ENCODE measurements around the gene HAGH.
"Not testable (repeated sequence)": the region's sequence is repeated elsewhere in the genome, so short reads cannot be mapped to it uniquely, and the experiment has no call there.

Gene HAGH

DNA sequence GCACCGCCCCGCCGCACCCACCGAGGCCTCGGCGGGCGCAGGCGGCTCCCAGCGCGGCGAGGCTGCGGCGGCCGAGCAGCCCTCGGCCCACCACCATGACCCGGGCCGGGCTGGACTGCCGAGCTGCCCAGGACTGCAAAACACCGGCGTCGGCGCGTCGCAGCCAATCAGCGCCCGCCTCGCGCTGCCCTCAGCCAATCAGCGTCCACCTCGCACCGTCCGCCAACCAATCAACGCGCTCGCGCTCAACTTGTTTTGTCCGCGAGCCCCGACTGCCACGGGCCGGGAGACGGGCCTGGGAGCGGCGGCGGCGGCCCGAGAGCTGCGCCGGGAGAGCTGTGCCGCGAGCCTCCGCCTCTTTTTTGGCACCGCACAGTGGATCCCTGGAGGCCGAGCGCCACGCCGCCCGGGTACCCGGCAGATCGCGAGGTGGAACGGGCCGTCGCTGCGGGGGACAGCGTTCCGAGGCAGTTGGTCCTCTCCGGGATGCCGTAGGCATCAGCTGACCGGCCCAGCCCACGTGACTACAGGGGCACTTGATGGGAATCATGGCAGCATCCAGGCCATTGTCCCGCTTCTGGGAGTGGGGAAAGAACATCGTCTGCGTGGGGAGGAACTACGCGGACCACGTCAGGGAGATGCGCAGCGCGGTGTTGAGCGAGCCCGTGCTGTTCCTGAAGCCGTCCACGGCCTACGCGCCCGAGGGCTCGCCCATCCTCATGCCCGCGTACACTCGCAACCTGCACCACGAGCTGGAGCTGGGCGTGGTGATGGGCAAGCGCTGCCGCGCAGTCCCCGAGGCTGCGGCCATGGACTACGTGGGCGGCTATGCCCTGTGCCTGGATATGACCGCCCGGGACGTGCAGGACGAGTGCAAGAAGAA lies at the start of gene HAGH, which contains the start of gene FAHD1:
TSS of gene HAGH (minus strand) at position 135 of the 883 bp plus-strand sequence. CDS start at position 97, 38 bp downstream.
TSS of gene FAHD1 (plus strand) at position 516 of the 883 bp plus-strand sequence. CDS start at position 549, 33 bp downstream.
- peak; percentile 85 for DNase-seq (ENCODE audit: low read depth in 2 of 2)

DNA sequence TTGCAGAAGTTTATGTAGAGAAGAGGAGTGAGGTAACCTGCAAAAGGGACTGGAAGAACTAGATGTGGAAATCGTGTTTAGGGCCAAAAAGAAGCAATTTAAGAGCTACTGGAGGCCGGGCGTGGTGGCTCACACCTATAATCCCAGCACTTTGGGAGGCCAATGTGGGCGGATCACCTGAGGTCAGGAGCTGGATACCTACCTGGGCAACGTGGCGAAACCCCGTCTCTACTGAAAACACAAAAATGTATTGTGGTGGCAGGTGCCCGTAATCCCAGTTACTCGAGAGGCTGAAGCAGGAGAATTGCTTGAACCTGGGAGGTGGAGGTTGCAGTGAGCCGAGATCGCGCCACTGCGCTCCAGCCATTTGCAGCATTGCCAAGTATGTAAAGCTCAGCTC lies 49.4 kb upstream of the HAGH start:
- DNase-seq (ENCODE audit: low read depth in 2 of 2): not testable (repeated sequence)

DNA sequence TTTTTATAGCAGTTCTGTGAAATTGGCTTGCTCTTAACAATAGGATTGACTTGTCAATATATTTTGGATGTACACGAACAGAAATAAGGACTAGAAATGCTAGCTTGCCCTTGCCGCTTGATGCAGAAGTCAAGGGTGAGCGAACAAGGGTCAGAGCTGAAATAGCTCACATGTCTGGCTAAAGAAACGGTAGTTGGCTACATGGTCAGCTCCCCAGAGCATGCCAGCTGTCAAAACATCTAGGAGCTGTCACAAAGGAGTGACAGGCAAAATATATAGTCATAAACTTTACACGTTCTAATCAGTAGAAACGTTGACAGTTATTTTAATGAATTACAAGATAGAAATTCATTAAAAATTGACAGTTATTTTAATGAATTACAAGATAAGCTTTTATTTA lies 48.2 kb upstream of the HAGH start:
- no peak for DNase-seq (ENCODE audit: low read depth in 2 of 2)

DNA sequence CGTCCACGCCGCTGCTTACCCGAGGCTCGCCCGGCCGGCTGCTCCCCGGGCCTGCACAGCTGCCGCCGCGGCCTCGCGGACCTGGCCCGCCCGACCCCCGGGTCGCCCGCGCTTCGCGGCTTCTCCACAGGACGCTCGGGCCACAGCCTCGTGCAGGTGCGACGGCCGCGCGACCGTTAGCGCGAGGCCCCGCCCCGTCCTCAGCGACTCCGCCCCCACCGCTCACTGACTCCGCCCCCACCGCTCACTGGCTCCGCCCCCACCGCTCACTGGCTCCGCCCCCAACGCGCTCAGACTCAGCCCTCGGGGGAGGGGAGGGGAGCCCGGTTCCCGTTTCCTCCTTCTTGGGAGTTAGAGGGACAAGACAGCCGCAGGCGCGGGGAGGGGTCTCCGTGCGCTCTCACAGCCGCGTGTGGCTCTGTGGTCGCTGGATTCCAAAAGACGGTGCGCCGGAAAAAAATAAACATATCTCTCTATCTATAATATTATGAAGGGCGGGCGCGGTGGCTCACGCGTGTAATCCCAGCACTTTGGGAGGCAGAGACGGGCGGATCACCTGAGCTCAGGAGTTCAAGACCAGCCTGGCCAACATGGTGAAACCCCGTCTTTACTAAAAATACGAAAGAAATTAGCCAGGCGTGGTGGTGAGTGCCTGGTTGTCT lies 45.5 kb upstream of the HAGH start, which contains the start of gene MEIOB:
TSS of gene MEIOB (minus strand) at position 191 of the 662 bp plus-strand sequence. CDS start 3,989 bp downstream, outside the sequence.
- DNase-seq (ENCODE audit: low read depth in 2 of 2): peak; percentile 26 to 29

DNA sequence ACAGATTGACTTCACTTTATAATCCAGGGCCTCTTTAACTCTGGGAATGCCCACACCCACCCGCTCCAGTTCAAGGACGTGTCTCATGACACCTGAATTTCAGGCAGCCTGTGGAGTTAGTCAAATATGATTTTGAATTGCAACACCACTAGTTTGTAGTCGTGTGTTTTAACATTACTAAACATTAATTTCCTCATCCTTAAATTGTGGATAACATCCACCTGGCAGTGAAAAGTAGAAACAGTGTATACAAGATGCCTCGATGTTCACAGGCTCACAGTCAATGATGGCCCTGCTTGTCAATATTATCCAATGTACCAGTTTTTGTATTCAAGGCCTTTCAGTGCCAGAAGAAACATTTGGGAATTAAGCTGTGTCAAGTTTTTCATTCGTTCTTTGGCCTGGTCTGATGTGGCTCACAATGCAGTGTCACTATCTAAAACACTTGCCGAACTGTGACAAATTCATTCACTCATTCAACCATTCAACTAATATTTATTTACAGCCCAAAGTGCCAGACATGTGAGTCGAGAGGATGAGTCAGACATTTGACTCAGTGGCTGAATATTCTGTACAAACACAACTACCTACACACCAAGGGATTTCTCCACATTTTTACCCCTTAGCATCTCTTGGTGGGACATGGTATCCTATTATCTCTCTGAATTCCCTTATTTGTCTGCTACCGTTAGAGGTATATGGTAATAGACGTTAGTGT lies 43.9 kb upstream of the HAGH start:
- DNase-seq (ENCODE audit: low read depth in 2 of 2): no peak

DNA sequence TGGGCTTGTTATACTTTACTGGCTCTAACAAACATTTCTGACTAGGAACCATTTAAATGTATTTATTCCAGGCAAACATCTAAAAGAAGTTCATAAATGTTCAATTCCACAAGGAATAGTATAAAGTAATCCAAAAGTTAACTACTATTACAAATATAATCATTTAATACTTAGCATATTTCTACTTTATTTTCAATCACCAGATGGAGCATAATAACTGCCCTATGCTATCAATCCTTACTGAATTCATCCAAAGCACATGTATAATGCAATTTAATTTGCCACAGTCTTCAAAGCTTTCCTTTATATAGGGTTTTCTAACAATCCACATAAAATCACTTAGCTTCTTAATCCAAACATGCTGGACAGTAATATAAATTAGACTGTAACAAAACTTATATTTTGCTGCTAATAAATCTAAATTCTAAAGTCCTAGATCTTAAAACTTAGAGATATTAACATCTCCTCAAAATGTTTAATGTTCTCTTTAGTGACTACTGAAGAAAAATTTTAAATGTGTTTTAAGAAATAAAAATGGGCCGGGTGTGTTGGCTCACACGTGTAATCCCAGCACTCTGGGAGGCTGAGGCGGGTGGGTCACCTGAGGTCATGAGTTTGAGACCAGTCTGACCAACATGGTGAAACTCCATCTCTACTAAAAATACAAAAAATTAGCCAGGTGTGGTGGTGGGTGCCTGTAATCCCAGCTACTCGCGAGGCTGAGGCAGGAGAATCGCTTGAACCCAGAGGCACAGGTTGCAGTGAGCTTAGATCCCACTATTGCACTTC lies 39.5 kb upstream of the HAGH start:
- no peak for DNase-seq (ENCODE audit: low read depth in 2 of 2)

DNA sequence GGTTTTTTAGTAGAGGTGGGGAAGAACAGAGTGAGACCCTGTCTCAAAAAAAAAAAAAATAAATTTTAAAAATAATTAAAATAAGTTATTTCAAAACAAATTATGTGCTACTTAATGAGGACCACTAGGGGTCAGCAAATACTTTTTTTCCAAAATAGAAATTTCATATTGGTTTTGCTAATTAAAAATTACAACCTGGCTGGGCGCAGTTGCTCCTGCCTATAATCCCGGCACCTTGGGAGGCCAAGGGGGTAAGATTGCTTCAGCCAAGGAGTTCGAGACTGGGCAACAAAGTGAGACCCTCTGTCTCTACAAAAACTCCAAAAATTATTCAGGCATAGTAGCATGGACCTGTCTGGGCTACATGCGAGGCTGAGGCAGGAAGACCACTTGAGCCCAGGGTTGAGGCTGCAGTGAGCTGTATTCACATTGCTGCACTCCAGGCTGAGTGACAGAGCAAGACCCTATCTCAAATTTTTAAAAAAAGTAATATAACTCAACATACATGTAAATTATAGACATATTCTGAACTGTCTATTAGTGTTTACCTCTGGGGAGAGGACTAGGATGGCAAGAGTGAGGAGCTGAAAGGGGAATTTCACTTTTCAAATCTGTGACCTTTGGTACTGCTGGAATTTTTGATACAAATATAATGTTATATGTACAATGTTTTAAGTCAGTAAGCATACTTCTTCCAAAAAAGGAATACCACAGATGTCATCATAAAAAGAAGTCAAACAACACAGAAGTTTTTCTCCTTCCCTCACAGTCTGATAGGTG lies 37.2 kb upstream of the HAGH start:
- DNase-seq (ENCODE audit: low read depth in 2 of 2): no peak

DNA sequence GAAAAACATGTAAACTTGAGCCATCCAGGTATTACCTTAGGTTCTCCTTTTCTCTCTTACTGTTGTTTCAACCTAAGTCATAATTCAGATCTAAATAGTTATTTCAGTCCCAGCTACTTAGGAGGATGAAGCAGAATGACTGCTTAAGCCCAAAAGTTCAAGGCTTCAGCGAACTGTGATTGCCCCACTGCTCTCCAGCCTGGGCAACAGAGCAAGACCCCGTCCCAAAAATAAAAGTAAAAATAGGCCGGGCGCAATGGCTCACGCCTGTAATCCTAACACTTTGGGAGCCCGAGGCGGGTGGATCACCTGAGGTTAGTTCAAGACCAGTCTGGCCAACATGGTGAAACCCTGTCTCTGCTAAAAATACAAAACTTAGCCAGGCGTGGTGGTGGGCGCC lies 35.8 kb upstream of the HAGH start:
- no peak for DNase-seq (ENCODE audit: low read depth in 2 of 2)

DNA sequence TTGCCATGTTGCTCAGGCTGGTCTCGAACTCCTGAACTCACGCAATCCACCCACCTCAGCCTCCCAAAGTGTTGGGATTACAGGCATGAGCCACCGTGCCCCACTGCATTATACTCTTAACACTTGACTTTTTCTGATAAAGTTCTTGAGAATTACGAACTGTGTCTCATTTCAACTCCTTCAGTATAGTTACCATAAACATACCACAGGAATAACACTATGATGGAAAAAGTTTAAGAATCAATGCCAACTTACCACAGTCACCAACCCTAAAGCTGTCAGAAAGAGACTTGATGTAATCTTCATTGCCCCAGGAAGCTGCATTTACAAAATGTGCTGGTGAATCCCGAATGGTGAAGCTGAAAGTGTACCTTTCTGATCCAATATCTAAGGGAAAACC lies 35.1 kb upstream of the HAGH start:
- no peak for DNase-seq (ENCODE audit: low read depth in 2 of 2)

DNA sequence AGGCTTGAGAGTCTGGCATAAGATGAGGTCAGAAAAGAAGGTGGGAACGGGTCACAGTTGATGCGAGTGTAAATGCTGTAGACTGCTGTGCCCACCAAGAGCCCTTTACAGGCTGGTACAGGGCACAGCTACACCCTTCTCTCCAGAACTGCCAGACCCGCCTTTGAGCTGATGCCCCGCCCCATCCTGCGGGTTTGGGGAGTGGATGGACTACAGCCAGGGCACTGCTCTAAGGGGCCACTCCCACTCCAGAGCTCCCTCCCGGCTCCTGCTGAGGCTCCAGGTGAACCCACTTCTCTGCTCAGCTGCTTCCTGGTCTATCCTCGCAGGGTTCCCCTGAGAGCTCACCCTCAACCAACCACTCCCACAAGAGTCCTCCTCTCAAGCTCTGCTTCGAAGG lies 33.0 kb upstream of the HAGH start:
- DNase-seq (ENCODE audit: low read depth in 2 of 2): no peak

DNA sequence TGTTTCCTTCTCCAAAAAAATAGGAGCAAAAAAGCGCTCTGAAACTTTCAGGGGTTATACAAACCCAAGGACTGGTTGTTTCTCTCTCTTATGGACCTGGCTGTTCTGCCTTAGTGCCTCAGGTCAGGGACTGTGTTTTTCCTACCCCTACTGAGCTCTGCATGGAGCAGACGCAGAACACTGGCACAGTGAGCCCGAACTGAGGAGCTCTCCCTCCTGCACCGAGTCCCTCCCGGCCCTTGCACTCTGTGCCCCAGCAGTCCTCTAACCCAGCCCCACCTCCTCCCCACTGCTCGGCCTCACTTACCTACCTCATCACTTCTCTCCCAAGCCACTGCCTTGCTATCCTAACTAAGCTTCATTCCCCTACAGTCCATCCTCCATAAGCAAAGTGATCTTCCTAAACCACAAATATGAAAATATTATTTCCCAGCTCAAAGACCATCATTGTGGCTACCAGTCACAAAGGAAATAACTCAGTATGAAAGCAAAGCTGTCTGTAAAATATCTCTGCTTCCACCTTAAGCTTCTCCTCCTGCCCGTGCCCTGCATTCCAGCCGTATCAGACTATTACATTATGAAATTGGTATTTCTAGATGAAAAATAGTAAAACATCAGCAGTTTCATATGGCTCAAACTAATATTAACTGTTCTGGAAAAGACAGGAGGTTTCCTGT lies 31.7 kb upstream of the HAGH start:
- no peak for DNase-seq (ENCODE audit: low read depth in 2 of 2)

DNA sequence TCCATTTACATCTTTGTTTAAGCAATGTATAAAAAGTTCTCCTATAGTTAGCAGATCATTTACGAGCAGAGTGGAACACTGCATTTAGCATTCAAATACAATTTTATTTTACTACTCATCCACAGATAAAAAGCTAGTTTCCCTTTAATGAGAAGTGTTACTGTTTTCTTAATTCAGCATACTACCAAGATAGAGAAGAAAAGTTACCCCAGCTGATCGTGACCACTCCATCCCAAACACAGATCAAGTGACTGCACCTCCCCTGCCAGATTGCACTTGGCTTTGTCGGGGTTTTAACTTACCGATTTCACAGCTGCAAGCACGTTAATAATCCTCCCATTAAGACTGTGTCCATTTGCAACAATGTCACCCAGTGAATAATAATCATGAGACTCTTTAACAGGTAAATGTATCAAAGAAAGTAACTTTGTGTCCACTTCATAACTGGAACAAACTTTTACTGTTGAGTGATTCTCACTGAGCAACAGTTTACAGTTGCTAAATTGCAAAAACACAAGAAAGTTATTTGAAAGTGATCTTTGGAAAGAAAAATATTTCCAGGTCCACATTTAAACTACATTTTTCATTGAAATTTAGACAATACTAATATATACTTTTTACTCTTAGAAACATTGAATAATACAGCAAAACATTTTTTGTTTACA lies 30.9 kb upstream of the HAGH start:
- DNase-seq (ENCODE audit: low read depth in 2 of 2): no peak

DNA sequence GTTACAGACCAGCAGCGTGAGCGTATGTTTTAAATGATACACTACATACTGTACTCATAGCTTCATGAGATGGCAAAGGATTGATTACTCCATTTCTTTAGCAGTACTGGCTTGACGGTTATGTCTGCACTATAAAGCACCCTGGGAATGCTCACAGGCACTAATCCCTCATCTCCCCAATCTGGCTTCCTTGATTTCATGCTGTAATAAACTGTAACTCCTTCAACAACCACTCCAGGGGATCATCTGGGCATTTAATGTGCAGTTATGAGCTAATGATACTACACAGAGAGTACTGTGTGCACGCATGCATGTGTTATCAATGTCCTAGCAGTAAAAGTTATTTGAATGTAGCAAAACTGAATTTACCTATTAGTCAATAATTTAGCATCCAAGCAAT lies 25.2 kb upstream of the HAGH start:
- DNase-seq (ENCODE audit: low read depth in 2 of 2): no peak

DNA sequence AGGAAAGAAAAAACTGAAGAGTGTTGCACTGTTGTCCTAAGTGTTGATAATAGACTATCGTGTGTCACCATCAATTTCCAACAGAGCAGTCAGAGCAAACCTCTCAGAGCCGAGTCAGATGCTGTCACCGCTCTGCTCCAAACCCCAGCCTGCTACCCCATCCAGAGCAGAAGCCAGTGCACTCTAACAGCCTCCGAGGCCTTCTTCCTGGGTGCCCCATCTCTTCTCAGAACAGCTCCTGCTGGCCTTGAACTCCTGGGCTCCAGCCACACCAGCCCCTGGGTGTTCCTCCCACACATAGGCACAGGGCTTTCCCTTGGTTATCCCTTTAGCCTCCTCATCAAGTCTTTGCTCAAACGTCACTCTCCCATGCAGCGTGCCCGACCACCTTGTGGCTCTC lies 24.4 kb upstream of the HAGH start:
- DNase-seq (ENCODE audit: low read depth in 2 of 2): no peak

DNA sequence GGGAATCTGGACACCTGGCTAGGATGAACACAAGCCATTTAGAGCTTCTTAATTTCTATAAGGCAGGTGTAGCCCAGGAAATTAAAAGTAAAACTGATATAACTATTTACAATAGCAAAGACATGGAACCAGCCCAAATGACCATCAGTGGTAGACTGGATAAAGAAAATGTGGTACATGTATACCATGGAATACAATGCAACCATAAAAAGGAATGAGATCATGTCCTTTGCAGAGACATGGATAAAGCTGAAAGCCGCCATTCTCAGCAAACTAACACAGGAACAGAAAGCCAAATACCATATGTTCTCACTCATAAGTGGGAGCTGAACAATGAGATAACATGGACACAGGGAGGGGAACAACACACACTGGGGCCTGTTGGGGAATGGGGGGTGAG lies 19.8 kb upstream of the HAGH start:
- DNase-seq (ENCODE audit: low read depth in 2 of 2): no peak

DNA sequence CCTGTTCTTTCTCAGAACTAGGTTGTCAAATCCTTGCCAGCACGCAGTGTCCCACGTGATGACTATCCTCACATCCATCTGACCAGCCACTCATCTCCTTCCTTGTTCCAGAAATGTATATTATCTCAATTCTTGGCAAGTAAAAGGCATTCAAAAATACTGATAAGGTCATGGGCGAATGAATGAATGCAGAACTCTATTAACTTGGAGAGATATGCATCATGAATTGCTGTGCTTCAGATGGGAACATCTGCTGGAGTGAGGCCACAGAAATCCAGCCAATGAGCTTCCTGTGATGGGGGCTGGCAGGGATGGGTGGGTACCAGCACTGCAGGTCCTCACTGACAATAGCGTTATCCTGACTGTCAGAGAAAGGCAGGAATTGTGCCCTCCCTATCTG lies 19.4 kb upstream of the HAGH start:
- no peak for DNase-seq (ENCODE audit: low read depth in 2 of 2)

DNA sequence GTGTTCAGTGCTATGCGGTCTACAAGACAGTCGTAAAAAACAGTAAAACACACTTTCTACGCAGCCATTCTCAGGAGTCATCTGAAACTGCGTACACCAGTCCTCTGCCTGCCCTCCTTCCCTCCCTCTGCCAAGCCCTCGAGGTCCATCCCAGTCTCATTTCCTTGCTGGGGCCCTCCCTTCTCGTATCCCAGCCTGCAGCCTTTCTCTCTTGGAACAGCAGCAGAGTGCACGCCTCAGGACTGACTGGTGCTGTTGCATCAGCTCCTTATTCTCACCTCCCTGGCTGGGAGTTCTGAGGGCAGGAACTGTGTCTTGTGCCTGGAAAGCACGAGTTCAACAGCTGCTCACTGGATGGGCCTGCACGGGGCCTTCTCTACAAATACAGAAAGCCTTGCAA lies 12.9 kb upstream of the HAGH start:
- no peak for DNase-seq (ENCODE audit: low read depth in 2 of 2)

DNA sequence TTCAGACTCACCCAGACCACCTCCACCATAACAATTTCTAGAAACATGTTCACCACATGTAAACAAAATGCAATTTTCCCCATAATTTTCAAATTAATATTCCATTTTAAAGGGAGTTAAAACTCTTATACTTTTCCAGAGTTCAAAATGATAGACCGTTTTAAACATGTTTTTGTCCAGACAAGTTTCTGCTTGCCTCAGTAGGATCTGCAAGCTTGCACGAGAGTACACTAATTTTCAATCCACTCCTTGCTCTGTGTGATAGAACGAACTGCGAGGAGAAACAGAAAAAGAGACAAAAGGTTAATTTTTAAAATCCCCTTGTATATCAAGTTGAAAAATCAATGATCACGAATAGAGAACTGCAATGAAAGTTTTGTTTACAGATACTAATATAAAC lies 7.5 kb upstream of the HAGH start:
- DNase-seq (ENCODE audit: low read depth in 2 of 2): no peak

DNA sequence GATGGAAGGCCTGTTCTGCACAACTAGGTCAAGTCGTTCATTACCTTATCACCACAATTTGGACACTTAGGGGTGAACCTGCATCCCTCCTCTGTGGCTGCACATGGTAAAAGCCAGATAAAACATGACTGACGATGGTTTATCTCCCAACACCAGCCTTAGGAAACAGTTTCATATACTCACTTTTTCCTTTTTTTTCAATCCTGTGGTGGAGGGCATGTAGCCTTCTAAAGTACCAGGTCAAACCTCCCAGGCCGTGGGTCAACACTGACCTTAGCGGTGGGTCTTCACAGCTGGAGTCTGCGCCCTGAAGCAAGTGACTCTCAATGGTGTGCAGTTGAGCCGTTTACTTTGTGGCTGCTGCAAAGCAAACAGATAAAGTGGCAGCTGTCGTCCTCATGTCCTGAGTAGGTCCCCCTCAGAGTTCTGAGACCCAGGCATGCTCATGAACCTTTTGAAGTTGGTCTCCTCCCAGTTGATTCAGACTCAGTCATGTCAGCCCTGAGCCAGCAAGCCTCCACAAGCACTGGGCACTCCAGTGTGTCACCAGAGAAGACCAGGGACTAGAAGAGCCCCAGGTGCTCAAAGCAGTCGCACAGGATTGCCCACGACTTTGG lies 6.3 kb upstream of the HAGH start:
- no peak for DNase-seq (ENCODE audit: low read depth in 2 of 2)
